ENCODE data around the gene RBP5.
A peak's percentile ranks its signal among the peaks of the same experiment; 100 is the strongest.

RBP5 gene

GRCh38 chr12:7144414-7145120, 15.9 kb upstream of the RBP5 start:
- DNase-seq: no peak
- TF ChIP-seq CTCF (IDR thresholded peaks at IDR 0.05; ENCODE audit: low read depth, low read length, missing control alignments): peak; percentile 55
- no peaks in the 10 kb centered on the region for H3K27me3 ChIP-seq (replicated peaks)
- no peak overlapping the region for H3K4me3 ChIP-seq (ENCODE audit: low read depth, low read length)
- no peaks in the 10 kb centered on the region for H3K36me3 ChIP-seq (replicated peaks)
- in situ Hi-C loops (cut with HindIII; ENCODE audit: low pct_ligation_motif_present, low sequenced_read_pairs): no loop called here
- H3K27ac ChIP-seq: no peak overlapping the region

- Histone ChIP-seq H3K4me3 (ENCODE audit: low read depth, low read length) (no peak overlapping the region), H3K27ac (no peak overlapping the region), H3K36me3 (replicated peaks) (no peaks in the 10 kb centered on the region), H3K27me3 (replicated peaks) (no peaks in the 10 kb centered on the region)
- no peak for DNase-seq
- no peak for TF ChIP-seq CTCF (IDR thresholded peaks at IDR 0.05; ENCODE audit: low read depth, low read length, missing control alignments)
- in situ Hi-C loops (cut with HindIII; ENCODE audit: low pct_ligation_motif_present, low sequenced_read_pairs): no loop called here
These were observed 14.9 kb upstream of the RBP5 start for GRCh38 chr12:7143564-7143963.

GRCh38 chr12:7142809-7143465, 14.2 kb upstream of the RBP5 start:
- Histone ChIP-seq H3K27me3 (replicated peaks) (no peaks in the 10 kb centered on the region), H3K4me3 (ENCODE audit: low read depth, low read length) (no peak overlapping the region)

DNA sequence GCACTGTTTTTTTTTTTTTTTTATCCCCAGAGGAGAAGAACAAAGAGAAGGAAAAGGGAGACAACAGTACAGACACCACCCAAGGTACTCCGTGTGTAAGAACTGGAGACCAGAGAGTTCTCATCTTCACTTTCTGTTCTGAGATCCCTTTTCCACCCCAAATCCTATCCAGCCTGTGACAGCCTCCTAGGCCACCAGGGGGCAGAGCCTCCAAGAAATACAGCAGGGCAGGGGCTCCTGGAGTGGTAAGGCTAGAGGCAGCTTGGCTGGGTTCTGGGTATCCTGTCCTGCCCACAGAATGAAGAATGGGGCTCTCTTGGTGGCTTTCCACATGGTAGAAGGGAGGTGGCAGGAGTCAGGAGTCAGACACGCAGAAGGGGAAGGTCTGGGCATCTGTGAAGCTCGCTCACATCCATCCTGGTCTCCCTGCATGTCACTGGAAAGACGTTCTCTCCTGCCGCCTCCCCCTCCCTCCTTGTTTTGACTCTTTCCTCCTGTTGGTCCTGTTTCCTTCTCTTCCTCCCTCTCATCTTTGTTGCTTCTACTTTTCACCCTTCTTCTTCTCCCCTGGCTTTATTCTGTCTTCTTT, 13.5 kb upstream of the RBP5 start:
- no peaks in the 10 kb centered on the region for H3K27me3 ChIP-seq (replicated peaks)
- H3K27ac ChIP-seq: no peak overlapping the region
- TF ChIP-seq CTCF (IDR thresholded peaks at IDR 0.05; ENCODE audit: low read depth, low read length, missing control alignments): peak; percentile 94
- in situ Hi-C loops (cut with HindIII; ENCODE audit: low pct_ligation_motif_present, low sequenced_read_pairs): no loop called here
- peak; percentile 41 for DNase-seq
- H3K4me3 ChIP-seq (ENCODE audit: low read depth, low read length): no peak overlapping the region
- H3K36me3 ChIP-seq (replicated peaks): no peaks in the 10 kb centered on the region

More at GRCh38 chr12:7142809-7143465, 14.2 kb upstream of the RBP5 start:
- no peak for TF ChIP-seq CTCF (IDR thresholded peaks at IDR 0.05; ENCODE audit: low read depth, low read length, missing control alignments)
- no peak for DNase-seq
- no peaks in the 10 kb centered on the region for H3K36me3 ChIP-seq (replicated peaks)
- in situ Hi-C loops (cut with HindIII; ENCODE audit: low pct_ligation_motif_present, low sequenced_read_pairs): no loop called here
- no peak overlapping the region for H3K27ac ChIP-seq

DNA sequence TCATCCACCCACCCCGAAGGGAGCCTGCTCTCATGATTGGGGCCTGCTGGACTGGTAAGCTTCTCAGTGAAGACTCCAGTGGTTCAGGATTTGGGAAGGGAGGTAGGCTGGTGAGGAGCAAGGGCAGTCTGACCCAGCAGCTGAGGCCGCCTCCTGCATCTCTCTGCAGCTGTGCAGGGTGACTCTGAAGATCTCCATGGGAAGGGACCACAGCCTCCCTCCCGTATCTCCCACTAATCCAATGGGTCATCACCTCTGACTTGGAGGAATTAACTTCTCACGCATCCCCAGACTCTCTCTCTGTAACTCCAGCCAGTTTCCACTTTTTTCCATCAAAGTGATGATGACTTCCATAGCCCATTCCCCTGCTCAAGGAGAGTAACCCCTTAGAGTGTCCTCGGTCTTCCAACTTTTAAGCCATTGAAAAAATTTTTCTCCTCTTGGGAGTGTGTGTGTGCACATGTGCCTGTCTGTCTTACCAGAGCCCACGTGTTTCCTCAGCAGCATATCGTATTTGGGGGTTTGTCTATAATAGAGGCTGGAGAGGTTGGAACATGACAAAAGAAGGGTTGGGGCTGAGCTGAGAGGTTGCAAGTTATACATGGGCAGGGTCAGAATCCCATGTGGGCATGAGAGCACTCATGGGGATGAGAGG, 12.8 kb upstream of the RBP5 start:
- H3K36me3 ChIP-seq (replicated peaks): no peaks in the 10 kb centered on the region
- in situ Hi-C loops (cut with HindIII; ENCODE audit: low pct_ligation_motif_present, low sequenced_read_pairs): no loop called here

More for the DNA sequence above, 12.8 kb upstream of the RBP5 start:
- no peak for DNase-seq
- H3K27ac ChIP-seq: no peak overlapping the region
- no peaks in the 10 kb centered on the region for H3K27me3 ChIP-seq (replicated peaks)
- H3K4me3 ChIP-seq (ENCODE audit: low read depth, low read length): no peak overlapping the region
- TF ChIP-seq CTCF (IDR thresholded peaks at IDR 0.05; ENCODE audit: low read depth, low read length, missing control alignments): no peak
